HepG2 (cell line): ENCODE measurements around the gene GMPPB.
A peak's percentile ranks its signal among the peaks of the same experiment; 100 is the strongest.

Source experiments
- EEA1 ChIP-seq: sonication (generic); formaldehyde crosslinking; IDR thresholded peaks from 2 replicates; pipeline ENCODE4 v1.5.1; 2020; ENCODE audit warnings: mild to moderate bottlenecking, missing genetic modification reagents, borderline replicate concordance
- KDM4B ChIP-seq: sonication (generic); formaldehyde crosslinking; IDR thresholded peaks from 2 replicates; pipeline ENCODE4 v1.4.0; 2020; ENCODE audit warnings: missing genetic modification reagents
- POLR2A ChIP-seq, 2 experiments: IDR thresholded peaks; 2 replicates each; pipeline ENCODE4 v1.6.1; 2011; ENCODE audit warnings: low read depth in 2 of 2, low read length in 2 of 2, mild to moderate bottlenecking in 1 of 2, moderate library complexity in 1 of 2; ENCODE audit not compliant: insufficient read depth in 1 of 2
- ZNF792 ChIP-seq: IDR thresholded peaks from 2 replicates; pipeline ENCODE4 v1.6.1; 2016

DNA sequence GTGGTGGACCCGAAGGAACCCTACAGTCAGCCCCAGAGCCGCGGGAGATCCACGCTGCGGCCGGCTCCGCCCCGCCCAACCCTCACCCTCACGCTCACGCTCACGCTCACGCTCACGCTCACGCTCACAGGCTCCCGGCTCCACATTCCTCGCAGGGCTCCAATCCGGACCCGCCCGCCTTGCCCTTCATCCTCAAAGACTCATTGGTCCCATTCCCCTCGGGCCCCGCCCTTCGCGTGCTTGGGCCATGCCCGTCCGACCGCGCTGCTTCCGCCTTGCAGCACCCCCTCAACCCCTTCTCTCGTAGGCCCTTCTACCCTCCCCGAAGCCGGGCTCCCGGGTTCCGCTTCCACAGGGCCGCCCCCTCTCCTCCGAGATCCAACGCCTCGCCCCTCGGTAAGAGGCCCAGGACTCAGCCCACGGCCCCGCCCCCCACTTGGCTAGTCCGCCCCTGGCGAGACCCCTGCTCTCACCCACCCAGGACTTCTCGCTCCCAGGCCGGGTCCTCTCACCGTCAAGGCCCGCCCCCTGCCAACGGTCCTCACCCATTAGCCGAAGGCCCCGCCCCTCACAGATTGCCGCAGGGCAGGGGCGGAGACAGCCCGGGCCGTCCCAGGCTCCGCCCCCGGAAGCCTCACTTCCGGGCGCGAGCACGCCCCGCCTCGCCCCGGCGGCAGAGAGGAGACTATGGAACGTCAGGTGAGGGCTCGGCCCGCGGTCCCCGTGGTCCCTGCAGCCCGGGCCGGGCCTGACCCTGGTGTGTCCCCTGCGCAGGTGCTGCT, 49.8 kb downstream of the GMPPB start, which contains the start of gene APEH:
- TF ChIP-seq ZNF792 (CRISPR knock-in tag) (no peak), POLR2A (IDR thresholded peaks at IDR 0.05; ENCODE audit: insufficient read depth in 1 of 2, low read depth in 2 of 2, low read length in 2 of 2) (no peak; a peak in 2 of 4 replicates), KDM4B (peak; percentile 51; the same call in 1 of the 2 replicates), EEA1 (CRISPR knock-in tag) (no peak)
